Prostate gland (tissue), 2 donors: ENCODE measurements around the gene ADD2.

Experiments
- POLR2AphosphoS5 ChIP-seq: sonication (generic); formaldehyde crosslinking; IDR thresholded peaks from one replicate; pipeline ENCODE4 v1.6.1; 2017; ENCODE audit warnings: antibody characterized with exemption
- TF ChIP-seq, protein P1 (sequence below), 4 experiments: fragments of 200-600 bp in 2 of 4; fragments of 450-650 bp in 2 of 4; sonication (generic) in 2 of 4; IDR thresholded peaks; 1 replicate in 3 of 4; 2 replicates in 1 of 4; pipeline ENCODE4 v1.5.1; 2016 to 2019; ENCODE audit warnings: antibody characterized with exemption in 4 of 4, mild to moderate bottlenecking in 2 of 4, moderate library complexity in 2 of 4

DNA sequence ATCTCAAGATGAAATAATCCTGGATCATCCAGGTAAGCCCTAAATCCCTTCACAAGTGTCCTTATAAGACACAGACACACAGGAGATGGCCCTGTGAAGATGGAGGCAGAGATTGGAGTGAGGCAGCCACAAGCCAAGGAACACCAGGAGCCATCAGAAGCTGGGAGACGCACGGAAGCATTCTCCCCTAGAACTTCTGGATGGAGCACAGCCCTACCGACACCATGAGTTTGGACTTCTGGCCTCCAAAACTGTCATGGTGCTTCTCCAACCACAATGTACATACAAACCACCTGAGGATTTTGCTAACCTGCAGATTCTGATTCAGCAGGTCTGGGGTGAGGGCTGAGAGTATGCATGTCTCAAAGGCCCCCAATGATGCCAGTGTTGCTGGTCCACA lies 42.5 kb downstream of the ADD2 start:
- TF ChIP-seq POLR2AphosphoS5: no peak
- TF ChIP-seq, protein P1, sequence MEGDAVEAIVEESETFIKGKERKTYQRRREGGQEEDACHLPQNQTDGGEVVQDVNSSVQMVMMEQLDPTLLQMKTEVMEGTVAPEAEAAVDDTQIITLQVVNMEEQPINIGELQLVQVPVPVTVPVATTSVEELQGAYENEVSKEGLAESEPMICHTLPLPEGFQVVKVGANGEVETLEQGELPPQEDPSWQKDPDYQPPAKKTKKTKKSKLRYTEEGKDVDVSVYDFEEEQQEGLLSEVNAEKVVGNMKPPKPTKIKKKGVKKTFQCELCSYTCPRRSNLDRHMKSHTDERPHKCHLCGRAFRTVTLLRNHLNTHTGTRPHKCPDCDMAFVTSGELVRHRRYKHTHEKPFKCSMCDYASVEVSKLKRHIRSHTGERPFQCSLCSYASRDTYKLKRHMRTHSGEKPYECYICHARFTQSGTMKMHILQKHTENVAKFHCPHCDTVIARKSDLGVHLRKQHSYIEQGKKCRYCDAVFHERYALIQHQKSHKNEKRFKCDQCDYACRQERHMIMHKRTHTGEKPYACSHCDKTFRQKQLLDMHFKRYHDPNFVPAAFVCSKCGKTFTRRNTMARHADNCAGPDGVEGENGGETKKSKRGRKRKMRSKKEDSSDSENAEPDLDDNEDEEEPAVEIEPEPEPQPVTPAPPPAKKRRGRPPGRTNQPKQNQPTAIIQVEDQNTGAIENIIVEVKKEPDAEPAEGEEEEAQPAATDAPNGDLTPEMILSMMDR (IDR thresholded peaks at IDR 0.05): no peak
